Thyroid gland (tissue), 4 donors: Measurements from ENCODE around the gene DPP6. TPM values are rescaled to one million over a fixed set of nuclear protein-coding genes. Genes with fewer than 3 reads are reported as not detected.

Source experiments
- DNase-seq, 2 donors: peaks; one replicate each; pipeline ENCODE4 v3.0.0-alpha.2; 2019
- H3K27ac ChIP-seq, 3 donors: fragments of 200-600 bp; sonication (generic); 1 replicate in 2 of 3; 2 replicates in 1 of 3; pipeline ENCODE4 v1.5.1; 2016 to 2019; ENCODE audit warnings: mild to moderate bottlenecking in 1 of 3, moderate library complexity in 1 of 3
- H3K27me3 ChIP-seq: fragments of 200-600 bp; sonication (generic); one replicate; pipeline ENCODE4 v1.5.1; 2019
- H3K36me3 ChIP-seq, 2 donors: fragments of 200-600 bp; sonication (generic); one replicate each; pipeline ENCODE4 v1.5.1; 2016 to 2019
- H3K4me1 ChIP-seq, 2 donors: fragments of 200-600 bp; sonication (generic); one replicate each; pipeline ENCODE4 v1.5.1; 2017 to 2019
- H3K4me3 ChIP-seq, 3 donors: fragments of 200-600 bp; sonication (generic); replicated peaks in 1 of 3; 1 replicate in 2 of 3; 2 replicates in 1 of 3; pipeline ENCODE4 v1.5.1; 2016; ENCODE audit warnings: mild to moderate bottlenecking in 1 of 3
- H3K9me3 ChIP-seq: fragments of 200-600 bp; sonication (generic); one replicate; pipeline ENCODE4 v1.5.1; 2017
- CTCF ChIP-seq, 6 experiments: fragments of 200-600 bp in 3 of 6; fragments of 450-650 bp in 3 of 6; sonication (generic) in 3 of 6; IDR thresholded peaks; one replicate each; pipeline ENCODE4 v1.5.1; 2016 to 2019; ENCODE audit warnings: antibody characterized with exemption in 6 of 6, mild to moderate bottlenecking in 2 of 6, inconsistent platforms in 1 of 6, moderate library complexity in 1 of 6
- POLR2A ChIP-seq, 2 donors: fragments of 450-650 bp; IDR thresholded peaks; one replicate each; pipeline ENCODE4 v1.6.1; 2017; ENCODE audit warnings: antibody characterized with exemption in 2 of 2, mild to moderate bottlenecking in 2 of 2, moderate library complexity in 1 of 2
- WGBS, 2 donors: methylation state at CpG; one replicate each; pipeline ENCODE4 v1.1.5; 2017; 5-methylcytosine and 5-hydroxymethylcytosine counted together
- intact Hi-C: fragments of 100-400 bp; cut with DNase I; formaldehyde crosslinking; loops from one replicate; pipeline ENCODE4 v1.15.1; 2023
- total RNA-seq, 4 donors: library from RNA; depleted of rRNA; stranded (reverse); fragments of >200 nt; gene quantifications; one replicate each; pipeline ENCODE4 v1.2.3, GENCODE V29; 2016

The DPP6 gene
- total RNA-seq, 4 donors from 2014 or later = 50.7 to 97.7 (median 68.9) TPM

- H3K27me3 ChIP-seq = no peaks in the 10 kb centered on the region
- no peaks in the 10 kb centered on the region for H3K36me3 ChIP-seq
- no peak for DNase-seq
- no peaks in the 10 kb centered on the region for H3K9me3 ChIP-seq
- intact Hi-C loops = no loop called here
- peaks cover 0 to 3% of the 10 kb centered on the region in 2 donors for H3K4me1 ChIP-seq
- no peak for TF ChIP-seq CTCF (IDR thresholded peaks at IDR 0.05)
- TF ChIP-seq POLR2A (IDR thresholded peaks at IDR 0.05) = no peak
- no peak overlapping the region for H3K4me3 ChIP-seq
- WGBS, 2 donors = 85 to 92% methylated on average over 11 to 12 of the region's 12 CpGs
- H3K27ac ChIP-seq = no peak overlapping the region
Measured at GRCh38 chr7:154336295-154336694, 284.1 kb downstream of the DPP6 start.

GRCh38 chr7:154338701-154339506, 286.7 kb downstream of the DPP6 start:
- Histone ChIP-seq H3K27ac (no peak overlapping the region), H3K27me3 (no peaks in the 10 kb centered on the region), H3K4me3 (no peak overlapping the region), H3K36me3 (no peaks in the 10 kb centered on the region), H3K9me3 (no peaks in the 10 kb centered on the region), H3K4me1 (peaks cover 0 to 3% of the 10 kb centered on the region in 2 donors)
- intact Hi-C loops = no loop called here
- no peak for DNase-seq
- TF ChIP-seq POLR2A (IDR thresholded peaks at IDR 0.05) (no peak), CTCF (IDR thresholded peaks at IDR 0.05) (no peak)
- 63 to 65% methylated on average over 23 of the region's 23 CpGs for WGBS, 2 donors

- 88 to 91% methylated on average over 14 of the region's 14 CpGs for WGBS, 2 donors
- Histone ChIP-seq H3K27me3 (no peaks in the 10 kb centered on the region), H3K4me1 (peaks cover 0 to 3% of the 10 kb centered on the region in 2 donors), H3K27ac (no peak overlapping the region), H3K4me3 (no peak overlapping the region), H3K36me3 (no peaks in the 10 kb centered on the region), H3K9me3 (no peaks in the 10 kb centered on the region)
- TF ChIP-seq POLR2A (IDR thresholded peaks at IDR 0.05) (no peak), CTCF (IDR thresholded peaks at IDR 0.05) (no peak)
- DNase-seq = no peak
- intact Hi-C loops = no loop called here
Measured at GRCh38 chr7:154342971-154343633, 290.9 kb downstream of the DPP6 start.

GRCh38 chr7:154343778-154344412, 291.7 kb downstream of the DPP6 start:
- Histone ChIP-seq H3K4me3 (no peak overlapping the region), H3K9me3 (no peaks in the 10 kb centered on the region), H3K27me3 (no peaks in the 10 kb centered on the region), H3K27ac (no peak overlapping the region), H3K4me1 (peaks cover 0 to 3% of the 10 kb centered on the region in 2 donors), H3K36me3 (no peaks in the 10 kb centered on the region)
- intact Hi-C loops = no loop called here
- no peak for TF ChIP-seq POLR2A (IDR thresholded peaks at IDR 0.05)
- TF ChIP-seq CTCF (IDR thresholded peaks at IDR 0.05) = no peak
- no peak for DNase-seq
- WGBS, 2 donors = 91 to 94% methylated on average over 14 of the region's 14 CpGs
